ENCODE data around the gene NBAS. TPM values are rescaled to one million over a fixed set of nuclear protein-coding genes. Genes with fewer than 3 reads are reported as not detected.

NBAS gene
- total RNA-seq, 1 donor from 2014 or later, result 61.6 TPM

DNA sequence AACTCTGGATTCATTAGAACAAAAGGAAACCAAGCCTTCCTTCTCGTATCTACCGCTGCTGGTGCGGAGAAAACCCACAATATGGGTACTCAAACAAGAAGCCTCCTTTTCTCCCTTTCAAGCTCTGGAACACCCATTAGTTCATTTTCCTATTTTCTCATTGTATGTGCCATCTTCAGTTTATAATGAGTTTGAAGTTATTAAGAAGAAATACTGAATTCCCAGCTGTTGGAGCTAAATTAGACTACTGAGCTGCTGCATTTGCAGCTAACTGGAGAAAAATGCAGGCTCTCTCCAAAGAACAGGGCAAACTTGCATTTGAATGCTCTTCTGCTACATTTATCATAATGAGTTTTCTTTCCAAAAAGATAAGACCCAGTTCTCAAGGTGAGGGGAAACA, 398.5 kb downstream of the NBAS start:
- Mint-ChIP-seq H3K4me1 (peaks cover 28% of the 10 kb centered on the region), H3K4me3 (no peak overlapping the region), H3K27me3 (ENCODE audit: low read depth) (no peaks in the 10 kb centered on the region), H3K36me3 (ENCODE audit: low read depth) (peaks cover 4% of the 10 kb centered on the region), H3K27ac (ENCODE audit: unreplicated experiment) (no peak overlapping the region), H3K9me3 (no peaks in the 10 kb centered on the region)
- no peak for DNase-seq (ENCODE audit: low read depth, low spot score)
- TF ChIP-seq, protein P1, sequence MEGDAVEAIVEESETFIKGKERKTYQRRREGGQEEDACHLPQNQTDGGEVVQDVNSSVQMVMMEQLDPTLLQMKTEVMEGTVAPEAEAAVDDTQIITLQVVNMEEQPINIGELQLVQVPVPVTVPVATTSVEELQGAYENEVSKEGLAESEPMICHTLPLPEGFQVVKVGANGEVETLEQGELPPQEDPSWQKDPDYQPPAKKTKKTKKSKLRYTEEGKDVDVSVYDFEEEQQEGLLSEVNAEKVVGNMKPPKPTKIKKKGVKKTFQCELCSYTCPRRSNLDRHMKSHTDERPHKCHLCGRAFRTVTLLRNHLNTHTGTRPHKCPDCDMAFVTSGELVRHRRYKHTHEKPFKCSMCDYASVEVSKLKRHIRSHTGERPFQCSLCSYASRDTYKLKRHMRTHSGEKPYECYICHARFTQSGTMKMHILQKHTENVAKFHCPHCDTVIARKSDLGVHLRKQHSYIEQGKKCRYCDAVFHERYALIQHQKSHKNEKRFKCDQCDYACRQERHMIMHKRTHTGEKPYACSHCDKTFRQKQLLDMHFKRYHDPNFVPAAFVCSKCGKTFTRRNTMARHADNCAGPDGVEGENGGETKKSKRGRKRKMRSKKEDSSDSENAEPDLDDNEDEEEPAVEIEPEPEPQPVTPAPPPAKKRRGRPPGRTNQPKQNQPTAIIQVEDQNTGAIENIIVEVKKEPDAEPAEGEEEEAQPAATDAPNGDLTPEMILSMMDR (conservative IDR thresholded peaks at IDR 0.05), result no peak

- TF ChIP-seq, protein P1 (conservative IDR thresholded peaks at IDR 0.05), result no peak
- H3K9me3 Mint-ChIP-seq, result no peaks in the 10 kb centered on the region
- no peaks in the 10 kb centered on the region for H3K36me3 Mint-ChIP-seq (ENCODE audit: low read depth)
- H3K4me1 Mint-ChIP-seq, result peaks cover 48% of the 10 kb centered on the region
- no peak for DNase-seq (ENCODE audit: low read depth, low spot score)
- H3K27ac Mint-ChIP-seq (ENCODE audit: unreplicated experiment), result peak overlapping the region; percentile 78
- no peaks in the 10 kb centered on the region for H3K27me3 Mint-ChIP-seq (ENCODE audit: low read depth)
- H3K4me3 Mint-ChIP-seq, result no peak overlapping the region
Measured at GRCh38 chr2:15160201-15160991, 400.7 kb downstream of the NBAS start.

DNA sequence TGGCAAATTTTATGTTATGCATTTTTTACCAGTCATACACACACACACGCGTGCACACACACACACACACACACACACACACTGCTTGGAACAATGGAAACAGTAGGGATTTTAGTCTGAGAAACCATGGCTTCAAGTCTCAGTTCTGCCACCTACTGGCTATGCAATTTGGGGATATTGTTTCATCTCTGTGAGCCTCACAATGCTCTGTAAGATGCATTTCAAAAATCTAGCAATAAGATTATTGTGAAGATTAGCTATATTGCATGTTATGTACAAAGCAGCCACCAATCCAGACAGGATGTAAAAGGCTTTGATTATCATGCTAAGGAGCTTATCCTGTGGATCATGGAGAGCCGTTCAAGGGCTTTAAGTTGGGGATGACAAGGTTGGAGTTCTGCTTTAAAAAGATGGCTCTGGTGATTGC, 401.4 kb downstream of the NBAS start:
- no peaks in the 10 kb centered on the region for H3K36me3 Mint-ChIP-seq (ENCODE audit: low read depth)
- DNase-seq (ENCODE audit: low read depth, low spot score), result peak; percentile 28
- H3K4me3 Mint-ChIP-seq, result no peak overlapping the region
- H3K4me1 Mint-ChIP-seq, result peaks cover 48% of the 10 kb centered on the region
- no peaks in the 10 kb centered on the region for H3K9me3 Mint-ChIP-seq
- H3K27ac Mint-ChIP-seq (ENCODE audit: unreplicated experiment), result no peak overlapping the region
- no peaks in the 10 kb centered on the region for H3K27me3 Mint-ChIP-seq (ENCODE audit: low read depth)
- TF ChIP-seq, protein P1 (conservative IDR thresholded peaks at IDR 0.05), result peak; percentile 57

GRCh38 chr2:15159206-15159605, 401.9 kb downstream of the NBAS start:
- peaks cover 48% of the 10 kb centered on the region for H3K4me1 Mint-ChIP-seq
- H3K4me3 Mint-ChIP-seq, result no peak overlapping the region
- H3K27ac Mint-ChIP-seq (ENCODE audit: unreplicated experiment), result no peak overlapping the region
- H3K9me3 Mint-ChIP-seq, result no peaks in the 10 kb centered on the region
- no peaks in the 10 kb centered on the region for H3K36me3 Mint-ChIP-seq (ENCODE audit: low read depth)
- no peaks in the 10 kb centered on the region for H3K27me3 Mint-ChIP-seq (ENCODE audit: low read depth)
- no peak for DNase-seq (ENCODE audit: low read depth, low spot score)
- TF ChIP-seq, protein P1 (conservative IDR thresholded peaks at IDR 0.05), result no peak

GRCh38 chr2:15158532-15158931, 402.6 kb downstream of the NBAS start:
- Mint-ChIP-seq H3K9me3 (no peaks in the 10 kb centered on the region), H3K27ac (ENCODE audit: unreplicated experiment) (peak overlapping the region; percentile 88), H3K27me3 (ENCODE audit: low read depth) (no peaks in the 10 kb centered on the region), H3K4me1 (peaks cover 48% of the 10 kb centered on the region), H3K36me3 (ENCODE audit: low read depth) (no peaks in the 10 kb centered on the region), H3K4me3 (peak overlapping the region; percentile 19)
- TF ChIP-seq, protein P1 (conservative IDR thresholded peaks at IDR 0.05), result no peak
- no peak for DNase-seq (ENCODE audit: low read depth, low spot score)
